Measurements from ENCODE around the gene PASD1. TPM values are rescaled to one million over a fixed set of nuclear protein-coding genes. Genes with fewer than 3 reads are reported as not detected.
A peak's percentile ranks its signal among the peaks of the same experiment; 100 is the strongest.
"Not testable (repeated sequence)": the region's sequence is repeated elsewhere in the genome, so short reads cannot be mapped to it uniquely, and the experiment has no call there.

PASD1 gene
- total RNA-seq, 2 donors from 2014 or later, result not detected

GRCh38 chrX:151593384-151593783 is 29.9 kb downstream of the PASD1 start:
- ATAC-seq; intact Hi-C loops (cut with DNase I, micrococcal nuclease); DNase-seq: not testable (repeated sequence)

GRCh38 chrX:151596282-151596681 is 32.8 kb downstream of the PASD1 start:
- no peak for ATAC-seq
- no peak for DNase-seq
- intact Hi-C loops (cut with DNase I, micrococcal nuclease), result no loop called here

- intact Hi-C loops (cut with DNase I, micrococcal nuclease), result no loop called here
- ATAC-seq, result no peak
- DNase-seq, result no peak
Observed at GRCh38 chrX:151604931-151605330, 41.5 kb downstream of the PASD1 start.

- ATAC-seq (no peak), DNase-seq (no peak)
- intact Hi-C loops (cut with DNase I, micrococcal nuclease), result no loop called here
Observed at GRCh38 chrX:151609222-151609621, 45.7 kb downstream of the PASD1 start.

GRCh38 chrX:151621422-151621821 is 57.9 kb downstream of the PASD1 start:
- intact Hi-C loops (cut with DNase I, micrococcal nuclease), result no loop called here
- no peak for ATAC-seq
- no peak for DNase-seq

GRCh38 chrX:151624677-151625076 is 61.2 kb downstream of the PASD1 start:
- intact Hi-C loops (cut with DNase I, micrococcal nuclease), result no loop called here
- DNase-seq (no peak), ATAC-seq (no peak)

- ATAC-seq (no peak), DNase-seq (no peak)
- intact Hi-C loops (cut with DNase I, micrococcal nuclease), result no loop called here
Observed at GRCh38 chrX:151631822-151632221, 68.3 kb downstream of the PASD1 start.

GRCh38 chrX:151633157-151633556 is 69.7 kb downstream of the PASD1 start:
- intact Hi-C loops (cut with DNase I, micrococcal nuclease), result no loop called here
- DNase-seq (no peak), ATAC-seq (no peak)

GRCh38 chrX:151634937-151635336 is 71.5 kb downstream of the PASD1 start:
- DNase-seq, result no peak
- intact Hi-C loops (cut with DNase I, micrococcal nuclease), result no loop called here
- no peak for ATAC-seq

GRCh38 chrX:151641564-151641963 is 78.1 kb downstream of the PASD1 start:
- ATAC-seq (no peak), DNase-seq (no peak)
- intact Hi-C loops (cut with DNase I, micrococcal nuclease), result no loop called here

- ATAC-seq, result no peak
- intact Hi-C loops (cut with DNase I, micrococcal nuclease), result no loop called here
- DNase-seq, result no peak
Observed at GRCh38 chrX:151675121-151675746, 111.8 kb downstream of the PASD1 start.

- DNase-seq (no peak), ATAC-seq (no peak)
- intact Hi-C loops (cut with DNase I, micrococcal nuclease), result no loop called here
Observed at GRCh38 chrX:151676196-151676595, 112.7 kb downstream of the PASD1 start.

- ATAC-seq, result no peak
- no peak for DNase-seq
- intact Hi-C loops (cut with DNase I, micrococcal nuclease), result loop anchor here in 1 of 2 donors (10.0 kb wide), 1 partner anchor 525 kb away; no protein-coding TSS in a partner anchor
Observed at GRCh38 chrX:151679798-151680402, 116.4 kb downstream of the PASD1 start.

- DNase-seq (peak in 1 of 2 donors; percentile 61), ATAC-seq (peak; percentile 64)
- intact Hi-C loops (cut with DNase I, micrococcal nuclease), result loop anchor here in 1 of 2 donors (10.0 kb wide), 1 partner anchor 526 kb away; no protein-coding TSS in a partner anchor
Observed at GRCh38 chrX:151680805-151681204, 117.3 kb downstream of the PASD1 start.

- no peak for DNase-seq
- no peak for ATAC-seq
- intact Hi-C loops (cut with DNase I, micrococcal nuclease), result loop anchor here in 1 of 2 donors (10.0 kb wide), 1 partner anchor 533 kb away; no protein-coding TSS in a partner anchor
Observed at GRCh38 chrX:151687635-151688034, 124.2 kb downstream of the PASD1 start.

GRCh38 chrX:151688695-151689094 is 125.2 kb downstream of the PASD1 start:
- ATAC-seq, result no peak
- DNase-seq, result no peak
- intact Hi-C loops (cut with DNase I, micrococcal nuclease), result loop anchor here in 1 of 2 donors (10.0 kb wide), 1 partner anchor 534 kb away; no protein-coding TSS in a partner anchor

GRCh38 chrX:151692825-151693224 is 129.3 kb downstream of the PASD1 start:
- DNase-seq (no peak), ATAC-seq (no peak)
- intact Hi-C loops (cut with DNase I, micrococcal nuclease), result no loop called here

- DNase-seq, result no peak
- no peak for ATAC-seq
- intact Hi-C loops (cut with DNase I, micrococcal nuclease), result no loop called here
Observed at GRCh38 chrX:151694121-151694520, 130.6 kb downstream of the PASD1 start.

- intact Hi-C loops (cut with DNase I, micrococcal nuclease), result no loop called here
- DNase-seq (no peak), ATAC-seq (no peak)
Observed at GRCh38 chrX:151694661-151695582, 131.4 kb downstream of the PASD1 start, which contains the start of gene PRRG3. TSS of gene PRRG3 (plus strand) at chrX:151695458. CDS start at chrX:151698815, 3,357 bp downstream.

Data from left colon (tissue), 2 donors.